Rectal smooth muscle tissue (tissue), 1 donor: ENCODE data around the gene WFIKKN1.
A peak's percentile ranks its signal among the peaks of the same experiment; 100 is the strongest.

Experiments
- H3K27ac ChIP-seq: one replicate; pipeline ENCODE4 v1.7.0; 2013; ENCODE audit warnings: low read depth, low read length, inconsistent platforms
- H3K27me3 ChIP-seq: one replicate; pipeline ENCODE4 v1.7.0; 2013; ENCODE audit warnings: low read length; ENCODE audit not compliant: control insufficient read depth, insufficient read depth
- H3K36me3 ChIP-seq: one replicate; pipeline ENCODE4 v1.7.0; 2013; ENCODE audit warnings: low read length; ENCODE audit not compliant: control insufficient read depth, insufficient read depth
- H3K4me1 ChIP-seq: one replicate; pipeline ENCODE4 v1.7.0; 2013; ENCODE audit warnings: low read length; ENCODE audit not compliant: control insufficient read depth, insufficient read depth
- H3K4me3 ChIP-seq: one replicate; pipeline ENCODE4 v1.7.0; 2013; ENCODE audit warnings: low read length
- H3K9ac ChIP-seq: one replicate; pipeline ENCODE4 v1.7.0; 2013; ENCODE audit warnings: low read length

WFIKKN1 gene

DNA sequence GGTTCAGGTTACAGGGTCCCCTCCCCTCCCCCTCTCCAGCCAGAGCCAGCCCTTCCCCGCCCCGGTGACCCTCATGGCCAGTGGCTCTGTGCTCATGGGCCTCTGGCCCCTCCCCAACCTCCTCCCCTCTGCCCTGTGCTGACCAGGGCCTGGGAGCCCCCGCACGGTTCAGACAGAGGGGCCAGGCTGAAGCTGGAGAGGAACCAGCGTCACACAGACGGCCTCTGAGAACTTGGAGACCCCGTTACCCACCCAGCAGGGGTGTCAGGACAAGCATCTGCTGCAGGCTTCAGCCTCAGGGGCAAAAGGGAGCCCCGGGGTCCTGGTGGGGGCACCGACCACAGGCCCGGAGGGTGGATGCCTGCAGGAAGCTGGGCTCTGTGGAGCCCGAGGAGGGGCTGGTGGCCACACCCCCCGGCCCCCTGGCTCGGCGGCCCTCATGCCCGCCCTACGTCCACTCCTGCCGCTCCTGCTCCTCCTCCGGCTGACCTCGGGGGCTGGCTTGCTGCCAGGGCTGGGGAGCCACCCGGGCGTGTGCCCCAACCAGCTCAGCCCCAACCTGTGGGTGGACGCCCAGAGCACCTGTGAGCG, at the start of gene WFIKKN1:
Gene WFIKKN1 (plus strand): TSS at position 171 of the 591 bp plus-strand sequence. CDS start 269 bp downstream, at position 440.
- H3K4me1 ChIP-seq: peaks cover 4% of the 10 kb centered on the region
- H3K9ac ChIP-seq: no peak within 1 kb of the TSS

DNA sequence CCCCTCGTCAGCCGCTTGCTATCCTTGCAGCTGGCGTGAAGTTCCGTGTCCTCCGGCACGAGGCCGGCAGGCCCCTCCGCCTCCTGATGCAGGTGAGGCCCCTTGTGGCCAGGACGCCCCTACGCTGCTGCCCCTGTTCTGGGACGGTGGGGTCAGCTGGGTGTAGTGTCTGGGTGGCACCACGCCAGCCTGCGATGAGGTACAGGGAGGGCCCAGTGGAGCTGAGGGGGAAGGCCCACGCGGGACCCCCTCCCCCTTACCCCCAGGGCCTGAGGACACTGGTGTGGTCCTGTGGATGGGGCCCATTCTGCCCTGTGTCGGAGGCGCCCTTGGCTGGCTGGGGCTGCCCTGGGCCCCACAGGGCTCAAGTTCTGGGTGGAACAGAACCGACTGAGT, 48.6 kb upstream of the WFIKKN1 start:
- Histone ChIP-seq H3K27me3 (peaks cover 4% of the 10 kb centered on the region), H3K4me1 (no peaks in the 10 kb centered on the region), H3K4me3 (no peak overlapping the region), H3K9ac (no peak overlapping the region), H3K27ac (no peak overlapping the region), H3K36me3 (no peaks in the 10 kb centered on the region)

More for the DNA sequence above, at the start of gene WFIKKN1:
- H3K36me3 ChIP-seq: peaks cover 4% of the 10 kb centered on the region
- H3K27me3 ChIP-seq: peaks cover 2% of the 10 kb centered on the region
- no peak within 1 kb of the TSS for H3K27ac ChIP-seq
- no peak within 1 kb of the TSS for H3K4me3 ChIP-seq

DNA sequence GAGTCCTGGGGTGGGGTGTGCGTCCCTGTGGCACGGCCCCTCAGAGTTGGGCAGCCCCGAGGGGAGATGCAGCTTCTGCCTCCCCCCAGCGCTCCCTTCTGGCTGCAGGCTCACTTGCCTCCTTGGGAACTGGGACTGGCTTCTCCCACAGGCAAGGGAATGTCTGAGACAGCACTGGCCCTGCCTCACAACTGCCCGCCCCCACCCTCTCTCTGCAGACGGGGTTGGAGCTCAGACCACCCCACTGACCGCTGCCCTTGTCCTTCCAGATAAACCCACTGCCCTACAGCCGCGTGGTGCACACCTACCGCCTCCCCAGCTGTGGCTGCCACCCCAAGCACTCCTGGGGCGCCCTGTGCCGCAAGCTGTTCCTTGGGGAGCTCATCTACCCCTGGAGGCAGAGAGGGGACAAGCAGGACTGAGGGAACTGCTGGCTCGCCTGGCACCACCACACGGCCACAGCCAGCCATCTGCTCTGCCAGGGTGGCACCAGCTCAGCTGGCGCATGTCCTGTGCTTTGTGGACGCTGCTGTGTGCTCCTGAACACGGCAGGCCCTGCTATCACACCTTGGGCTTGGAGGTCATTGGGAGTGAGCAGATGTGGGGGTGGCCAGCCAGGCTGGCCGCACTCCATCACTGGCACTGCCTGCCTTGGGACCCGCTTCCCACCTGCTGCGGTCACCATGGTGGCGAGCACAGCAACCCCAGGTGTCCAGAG, 48.0 kb upstream of the WFIKKN1 start:
- H3K4me3 ChIP-seq: no peak overlapping the region
- H3K4me1 ChIP-seq: no peaks in the 10 kb centered on the region
- no peak overlapping the region for H3K9ac ChIP-seq
- H3K27me3 ChIP-seq: peaks cover 4% of the 10 kb centered on the region
- H3K27ac ChIP-seq: no peak overlapping the region
- H3K36me3 ChIP-seq: no peaks in the 10 kb centered on the region

DNA sequence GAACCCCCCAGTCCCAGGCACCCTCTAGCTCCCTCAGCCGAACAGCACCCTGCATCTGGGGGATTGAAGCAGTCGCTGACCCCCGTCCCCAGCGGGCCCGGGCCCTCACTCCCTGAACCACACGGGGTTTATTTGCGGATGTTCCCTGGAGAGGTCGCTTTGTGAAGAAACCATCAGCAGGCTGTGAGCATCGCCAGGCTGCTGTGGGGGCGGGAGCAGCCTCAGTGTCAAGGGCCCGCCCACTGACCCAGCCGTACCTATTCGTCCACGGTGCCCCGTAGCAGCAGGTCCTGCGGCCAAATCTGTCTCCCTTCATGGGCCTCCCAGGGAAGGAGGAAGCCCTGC, 47.3 kb upstream of the WFIKKN1 start:
- Histone ChIP-seq H3K4me3 (no peak overlapping the region), H3K27me3 (peaks cover 4% of the 10 kb centered on the region), H3K9ac (no peak overlapping the region), H3K27ac (no peak overlapping the region), H3K36me3 (no peaks in the 10 kb centered on the region), H3K4me1 (peaks cover 5% of the 10 kb centered on the region)

- Histone ChIP-seq H3K36me3 (no peaks in the 10 kb centered on the region), H3K4me1 (peaks cover 6% of the 10 kb centered on the region), H3K27ac (no peak overlapping the region), H3K27me3 (peaks cover 4% of the 10 kb centered on the region), H3K9ac (no peak overlapping the region), H3K4me3 (no peak overlapping the region)
These were observed 46.8 kb upstream of the WFIKKN1 start for GRCh38 chr16:583815-584591.

DNA sequence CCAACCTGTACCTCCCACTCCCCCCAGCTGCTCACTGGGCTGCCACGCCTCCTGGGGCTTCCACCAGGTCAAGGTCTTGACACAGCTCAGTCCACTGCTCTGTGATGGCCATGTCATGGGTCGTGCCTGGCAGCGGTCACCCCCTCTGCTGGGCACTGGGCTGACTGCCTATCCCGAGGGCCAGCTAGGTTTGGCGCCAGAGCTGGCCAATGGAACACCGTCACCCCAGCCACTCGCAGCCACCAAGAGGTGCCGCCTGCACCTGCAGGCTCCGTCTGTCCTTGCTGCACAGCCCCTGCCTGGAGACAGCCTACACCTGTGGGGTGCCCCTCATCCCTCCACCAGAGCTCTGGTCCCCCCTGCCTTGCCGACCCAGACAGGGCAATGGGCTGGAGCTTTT, 45.4 kb upstream of the WFIKKN1 start:
- Histone ChIP-seq H3K27ac (no peak overlapping the region), H3K4me1 (peaks cover 6% of the 10 kb centered on the region), H3K36me3 (no peaks in the 10 kb centered on the region), H3K27me3 (peaks cover 4% of the 10 kb centered on the region), H3K4me3 (no peak overlapping the region), H3K9ac (no peak overlapping the region)

- peaks cover 4% of the 10 kb centered on the region for H3K27me3 ChIP-seq
- no peak overlapping the region for H3K9ac ChIP-seq
- H3K36me3 ChIP-seq: no peaks in the 10 kb centered on the region
- no peak overlapping the region for H3K27ac ChIP-seq
- no peak overlapping the region for H3K4me3 ChIP-seq
- peaks cover 13% of the 10 kb centered on the region for H3K4me1 ChIP-seq
These were observed 44.6 kb upstream of the WFIKKN1 start for GRCh38 chr16:586047-586644.

- H3K9ac ChIP-seq: no peak overlapping the region
- no peak overlapping the region for H3K4me3 ChIP-seq
- no peak overlapping the region for H3K27ac ChIP-seq
- no peaks in the 10 kb centered on the region for H3K36me3 ChIP-seq
- H3K27me3 ChIP-seq: peaks cover 4% of the 10 kb centered on the region
- H3K4me1 ChIP-seq: peaks cover 15% of the 10 kb centered on the region
These were observed 43.9 kb upstream of the WFIKKN1 start for GRCh38 chr16:586645-587590.

GRCh38 chr16:588639-588888, 42.2 kb upstream of the WFIKKN1 start:
- H3K4me1 ChIP-seq: peaks cover 15% of the 10 kb centered on the region
- H3K9ac ChIP-seq: peak overlapping the region; percentile 6
- H3K4me3 ChIP-seq: peak overlapping the region; percentile 83
- peaks cover 4% of the 10 kb centered on the region for H3K27me3 ChIP-seq
- no peaks in the 10 kb centered on the region for H3K36me3 ChIP-seq
- peak overlapping the region; percentile 97 for H3K27ac ChIP-seq

- Histone ChIP-seq H3K4me3 (peak overlapping the region; percentile 83), H3K9ac (peak overlapping the region; percentile 6), H3K4me1 (peaks cover 15% of the 10 kb centered on the region), H3K36me3 (no peaks in the 10 kb centered on the region), H3K27ac (peak overlapping the region; percentile 97), H3K27me3 (peaks cover 4% of the 10 kb centered on the region)
These were observed 41.7 kb upstream of the WFIKKN1 start for GRCh38 chr16:588889-589657.

DNA sequence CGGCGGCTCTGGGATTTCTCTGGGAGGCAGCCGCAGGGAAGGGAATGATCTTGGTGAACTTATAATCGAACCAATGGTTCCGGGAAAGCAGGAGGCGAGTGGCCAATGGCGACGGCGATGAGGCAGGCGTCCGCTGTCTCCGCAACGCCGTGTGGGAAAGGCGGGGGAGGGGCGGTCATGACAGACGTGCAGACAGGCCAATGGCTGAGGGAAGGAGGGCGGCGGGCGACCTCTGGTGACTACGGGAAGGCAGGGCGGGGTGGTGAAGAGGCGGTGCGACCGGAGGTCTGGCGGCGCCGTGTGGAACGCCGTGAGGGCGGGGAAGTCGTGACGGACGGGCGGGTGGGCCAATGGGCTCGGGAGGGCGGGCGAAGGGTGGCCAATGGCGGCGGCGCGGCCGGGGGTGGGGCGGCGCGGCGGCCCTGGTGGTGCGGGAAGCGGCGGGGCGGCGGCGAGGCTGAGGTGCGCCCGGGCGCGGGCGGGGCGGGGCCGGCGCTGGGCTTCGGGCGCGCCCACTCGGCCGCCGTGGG, 41.1 kb upstream of the WFIKKN1 start, which contains the start of gene RAB40C:
Gene RAB40C (plus strand): TSS at position 409 of the 530 bp plus-strand sequence. CDS start 226 bp downstream, outside the sequence.
- Histone ChIP-seq H3K4me3 (peak within 1 kb of the TSS; percentile 90), H3K9ac (peak within 1 kb of the TSS; percentile 94), H3K4me1 (peaks cover 15% of the 10 kb centered on the region), H3K27ac (peak within 1 kb of the TSS; percentile 97), H3K36me3 (peaks cover 2% of the 10 kb centered on the region), H3K27me3 (peaks cover 4% of the 10 kb centered on the region)
